ENCODE data around the gene TIAM1.

TIAM1 gene

DNA sequence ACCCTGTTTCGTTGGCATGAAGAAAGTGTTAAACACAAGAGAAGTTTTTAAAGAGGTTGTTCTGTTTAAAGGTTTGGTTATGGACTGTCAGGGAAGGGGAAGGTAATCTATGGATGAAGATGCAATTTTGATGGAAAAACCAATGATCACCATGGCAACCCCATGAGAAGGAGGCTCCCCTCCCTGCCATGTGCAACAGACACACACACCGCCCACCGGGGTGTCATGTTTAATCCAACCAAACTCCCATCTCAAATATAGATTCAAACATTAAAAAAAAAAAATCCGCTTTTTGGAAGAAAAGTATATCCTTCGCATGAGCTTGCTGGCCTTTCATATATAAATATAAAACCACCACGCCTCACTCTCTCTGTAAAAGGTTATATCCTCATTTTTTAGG is 224.9 kb downstream of the TIAM1 start:
- no peak for FAIRE-seq

DNA sequence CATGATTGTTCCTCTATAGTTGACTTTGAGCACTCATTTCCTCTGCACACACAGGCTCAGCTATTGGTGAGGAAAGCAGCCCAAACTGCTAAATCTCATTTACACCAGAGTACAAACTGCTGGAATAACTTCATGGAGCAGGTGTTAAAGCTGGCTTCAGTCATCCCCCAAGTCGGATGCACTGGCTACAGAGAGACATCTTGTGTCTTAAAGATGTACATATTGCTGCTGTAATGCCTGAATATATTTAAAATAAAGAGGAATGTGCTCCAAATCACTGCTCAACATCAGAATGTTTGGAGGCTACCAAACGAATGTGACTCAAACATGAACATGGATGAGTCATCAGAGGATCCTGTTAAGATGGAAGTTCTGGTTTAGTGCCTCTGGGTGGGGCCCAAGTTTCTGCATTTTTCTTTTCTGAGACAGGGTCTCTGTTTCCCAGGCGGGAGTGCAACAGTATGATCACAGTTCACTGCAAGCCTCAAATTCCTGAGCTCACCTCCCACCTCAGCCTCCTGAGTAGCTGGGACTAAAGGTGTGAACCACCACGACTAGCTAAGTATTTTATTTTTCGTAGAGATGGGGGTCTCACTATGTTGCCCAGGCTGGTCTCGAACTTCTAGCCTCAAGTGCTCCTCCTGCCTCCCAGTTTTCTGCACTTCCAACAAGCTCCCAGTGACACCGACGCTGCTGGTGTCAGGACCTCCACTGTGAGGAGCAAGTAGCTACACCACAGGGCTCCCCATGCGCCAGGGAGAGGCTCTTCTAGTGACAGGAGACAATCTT is 226.7 kb downstream of the TIAM1 start:
- no peak for FAIRE-seq

DNA sequence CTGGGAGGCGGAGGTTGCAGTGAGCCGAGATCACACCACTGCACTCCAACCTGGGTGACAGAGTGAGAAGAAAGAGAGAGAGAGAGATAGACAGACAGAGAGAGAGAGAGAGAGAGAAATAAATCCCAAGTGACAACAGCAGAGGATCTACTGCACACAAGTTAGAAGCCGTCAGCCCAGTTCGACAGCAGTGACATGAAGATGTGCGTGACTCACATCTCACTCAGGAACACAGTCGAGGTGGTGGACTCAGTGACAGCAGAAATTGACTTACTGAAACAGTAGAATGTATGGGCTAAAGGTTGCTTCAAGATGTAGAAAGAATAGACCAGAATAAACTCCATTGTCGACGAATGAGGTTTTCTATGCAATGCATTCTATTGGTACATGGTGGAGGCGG is 228.8 kb downstream of the TIAM1 start:
- no peak for FAIRE-seq

- no peak for FAIRE-seq
Observed at GRCh38 chr21:31111093-31111492, 233.0 kb downstream of the TIAM1 start.

- no peak for FAIRE-seq
Observed at GRCh38 chr21:31110430-31110829, 233.6 kb downstream of the TIAM1 start.

DNA sequence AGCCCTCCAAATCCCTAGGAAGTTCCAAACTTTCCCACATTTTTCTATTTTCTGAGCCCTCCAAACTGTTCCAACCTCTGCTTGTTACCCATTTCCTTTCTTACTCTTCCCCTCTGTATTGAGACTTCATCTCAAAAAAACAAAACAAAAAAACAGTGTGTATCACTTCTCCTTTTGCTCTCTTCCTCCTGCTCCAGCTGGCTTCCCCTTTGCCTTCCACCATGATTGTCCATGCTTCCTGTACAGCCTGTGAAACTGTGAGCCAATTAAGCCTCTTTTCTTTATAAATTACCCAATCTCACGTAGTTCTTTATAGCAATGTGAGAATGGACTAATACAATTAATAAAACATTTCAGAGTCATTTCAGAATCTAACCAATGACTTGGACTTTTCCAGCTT is 236.2 kb downstream of the TIAM1 start:
- FAIRE-seq = no peak

DNA sequence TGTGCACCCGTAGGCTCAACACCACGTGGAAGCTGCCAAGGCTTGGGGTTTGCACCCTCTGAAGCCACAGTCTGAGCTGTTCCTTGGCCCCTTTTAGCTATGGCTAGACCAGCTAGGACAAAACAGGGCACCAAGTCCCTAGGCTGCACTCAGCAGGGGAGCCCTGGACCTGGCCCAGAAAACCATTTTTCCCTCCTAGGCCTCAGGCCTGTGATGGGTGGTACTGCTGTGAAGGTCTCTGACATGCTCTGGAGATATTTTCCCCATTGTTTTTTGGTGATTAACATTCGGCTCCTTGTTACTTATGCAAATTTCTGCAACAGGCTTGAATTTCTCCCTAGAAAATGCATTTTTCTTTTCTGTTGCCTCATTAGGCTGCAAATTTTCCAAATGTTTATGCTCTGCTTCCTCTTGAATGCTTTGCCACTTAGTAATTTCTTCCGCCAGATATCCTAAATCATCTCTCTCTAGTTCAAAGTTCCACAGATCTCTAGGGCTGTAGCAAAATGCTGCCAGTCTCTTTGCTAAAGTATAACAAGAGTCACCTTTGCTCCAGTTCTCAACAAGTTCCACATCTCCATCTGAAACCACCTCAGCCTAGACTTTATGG is 236.8 kb downstream of the TIAM1 start:
- FAIRE-seq = no peak

DNA sequence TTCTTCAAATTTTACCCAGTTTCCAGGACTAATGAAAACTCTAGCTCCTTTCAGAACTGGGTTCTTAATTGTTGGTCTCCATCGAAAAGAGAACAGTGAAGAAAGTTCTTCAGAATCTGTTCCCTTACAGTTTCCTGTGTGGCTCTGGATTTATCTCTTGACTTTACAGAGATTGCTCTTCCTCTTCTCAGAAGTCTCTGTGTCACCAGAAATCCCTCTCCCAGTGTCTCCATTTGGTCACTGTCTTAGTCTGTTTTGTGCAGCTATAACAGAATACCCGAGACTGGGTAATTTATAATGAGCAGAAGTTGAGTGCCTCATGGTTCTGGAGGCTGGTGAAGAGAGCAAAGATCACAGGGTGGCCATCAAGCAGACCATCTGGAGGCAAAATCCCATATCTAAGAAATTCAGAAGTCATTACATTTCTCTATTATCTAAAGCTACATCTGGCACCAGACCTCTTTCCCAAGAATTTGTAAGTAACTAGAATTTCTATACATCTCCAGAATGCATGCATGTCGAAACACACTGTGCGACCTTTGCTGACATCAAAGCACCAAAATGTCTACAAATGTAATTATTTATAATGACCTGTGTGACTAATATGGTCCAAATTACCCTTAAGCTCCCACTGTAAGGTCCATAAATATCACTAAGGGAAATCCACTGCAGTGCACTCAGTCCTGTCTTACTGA is 240.3 kb downstream of the TIAM1 start:
- FAIRE-seq = no peak

DNA sequence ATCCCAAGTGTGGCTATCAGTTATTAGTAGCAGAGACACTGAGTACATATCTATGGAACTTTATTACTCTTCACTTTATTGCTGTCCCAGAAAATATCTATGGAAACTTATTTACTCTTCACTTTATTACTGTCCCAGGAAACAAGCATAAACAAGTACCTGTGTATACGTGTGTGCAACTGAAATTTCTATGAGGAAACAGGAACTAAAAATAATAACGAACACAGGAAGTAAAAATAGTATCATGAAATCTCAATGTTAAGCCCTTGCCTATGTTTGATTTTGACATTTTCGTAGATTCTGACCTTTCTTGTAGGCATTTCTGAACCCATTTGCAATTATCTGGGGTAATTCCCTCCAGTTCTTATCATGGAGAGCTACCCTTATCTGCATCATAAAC is 240.9 kb downstream of the TIAM1 start:
- FAIRE-seq = no peak

DNA sequence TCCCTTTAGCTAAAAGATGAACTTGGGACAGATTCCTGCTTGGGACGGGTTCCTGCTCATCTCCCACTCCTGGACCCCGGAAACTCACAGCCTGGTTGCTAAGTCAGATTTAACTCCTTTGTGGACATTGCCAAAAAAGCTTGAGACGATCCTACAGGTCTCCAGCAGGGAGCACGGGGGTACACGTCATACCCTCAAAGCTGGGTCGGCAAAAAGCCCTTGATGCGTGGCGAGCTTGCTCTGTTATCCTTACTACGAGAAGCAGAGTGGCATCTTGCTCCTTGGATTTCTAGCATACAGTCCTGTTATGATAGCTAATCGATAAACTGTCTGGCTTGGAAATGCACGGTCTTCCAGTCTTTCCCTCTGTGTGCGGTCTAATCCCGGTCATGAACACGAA is 244.9 kb downstream of the TIAM1 start:
- FAIRE-seq = no peak

- no peak for FAIRE-seq
Observed at GRCh38 chr21:31098576-31099005, 245.5 kb downstream of the TIAM1 start.

DNA sequence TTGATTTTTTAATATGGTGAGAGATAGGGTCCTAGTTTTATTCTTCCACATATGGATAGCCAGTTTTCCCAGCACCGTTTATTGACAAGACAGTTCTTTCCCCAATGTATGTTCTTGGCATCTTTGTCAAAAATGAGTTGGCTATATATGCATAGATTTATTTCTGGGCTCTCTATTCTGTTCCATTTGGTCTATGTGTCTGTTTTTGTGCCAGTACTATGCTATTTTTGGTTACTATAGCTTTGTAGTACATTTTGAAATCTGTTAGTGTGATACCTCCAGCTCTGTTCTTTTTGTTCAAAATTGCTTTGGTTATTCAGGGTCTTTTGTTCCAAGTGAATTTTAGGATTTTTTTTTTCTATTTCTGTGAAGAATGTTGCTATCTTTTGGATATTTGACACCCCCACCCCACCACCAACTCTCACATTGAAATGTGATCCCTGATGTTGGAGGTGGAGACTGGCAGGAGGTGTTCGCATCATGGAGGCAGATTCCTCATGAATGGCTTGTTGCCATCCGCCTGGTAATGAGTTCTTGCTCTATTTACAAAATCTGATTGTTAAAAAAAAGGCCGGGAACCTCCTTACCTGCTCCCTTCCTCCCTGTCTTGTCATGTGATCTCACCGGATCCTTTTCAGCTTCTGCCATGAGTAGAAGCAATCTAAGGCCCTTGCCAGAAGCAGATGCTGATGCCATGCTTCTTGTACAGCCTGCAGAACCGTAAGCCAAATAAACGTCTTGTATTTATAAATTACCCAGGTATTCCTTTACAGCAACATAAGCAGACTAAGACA is 251.0 kb downstream of the TIAM1 start:
- FAIRE-seq = no peak

GRCh38 chr21:31090376-31090775 is 253.7 kb downstream of the TIAM1 start:
- FAIRE-seq = no peak

DNA sequence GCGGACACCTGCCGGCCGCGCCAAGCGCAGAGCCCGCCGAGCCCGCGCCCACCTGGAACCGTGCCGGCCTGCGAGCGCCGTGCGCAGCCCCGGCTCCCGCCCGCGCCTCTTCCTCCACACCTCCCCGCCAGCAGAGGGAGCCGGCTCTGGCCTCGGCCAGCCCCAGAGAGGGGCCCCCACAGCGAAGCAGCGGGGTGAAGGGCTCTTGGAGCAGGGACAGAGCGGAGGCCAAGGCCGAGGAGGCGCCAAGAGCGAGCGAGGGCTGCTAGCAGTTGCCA is 255.6 kb downstream of the TIAM1 start:
- no peak for FAIRE-seq

DNA sequence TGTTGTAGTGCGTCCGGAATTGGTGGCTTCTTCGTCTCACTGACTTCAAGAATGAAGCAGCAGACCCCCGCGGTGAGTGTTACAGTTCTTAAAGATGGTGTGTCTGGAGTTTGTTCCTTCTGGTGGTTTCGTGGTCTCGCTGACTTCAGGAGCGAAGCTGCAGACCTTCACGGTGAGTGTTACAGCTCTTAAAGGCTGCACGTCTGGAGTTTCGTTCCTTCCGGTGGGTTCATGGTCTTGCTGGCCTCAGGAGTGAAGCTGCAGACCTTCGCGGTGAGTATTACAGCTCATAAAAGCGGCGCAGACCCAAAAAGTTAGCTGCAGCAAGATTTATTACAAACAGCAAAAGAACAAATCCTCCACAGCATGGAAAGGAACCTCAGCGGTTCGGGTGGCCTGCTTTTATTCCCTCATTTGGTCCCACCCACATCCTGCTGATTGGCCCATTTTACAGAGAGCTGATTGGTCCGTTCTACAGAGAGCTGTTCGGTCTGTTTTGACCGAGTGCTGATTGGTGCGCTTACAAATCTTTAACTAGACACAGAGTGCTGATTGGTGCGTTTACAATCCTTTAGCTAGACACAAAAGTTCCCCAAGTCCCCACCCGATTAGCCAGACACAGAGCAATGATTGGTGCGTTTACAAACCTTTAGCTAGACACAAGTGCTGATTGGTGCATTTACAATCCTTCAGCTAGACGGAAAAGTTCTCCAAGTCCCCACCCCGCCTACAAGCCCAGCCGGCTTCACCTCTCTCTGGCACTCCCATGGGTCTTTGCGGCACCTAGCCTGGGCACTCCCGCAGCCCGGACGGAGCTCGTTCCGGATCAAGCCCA is 256.2 kb downstream of the TIAM1 start:
- FAIRE-seq = no peak

GRCh38 chr21:31084689-31085088 is 259.4 kb downstream of the TIAM1 start:
- no peak for FAIRE-seq

GRCh38 chr21:31078796-31079195 is 265.3 kb downstream of the TIAM1 start:
- FAIRE-seq = no peak

DNA sequence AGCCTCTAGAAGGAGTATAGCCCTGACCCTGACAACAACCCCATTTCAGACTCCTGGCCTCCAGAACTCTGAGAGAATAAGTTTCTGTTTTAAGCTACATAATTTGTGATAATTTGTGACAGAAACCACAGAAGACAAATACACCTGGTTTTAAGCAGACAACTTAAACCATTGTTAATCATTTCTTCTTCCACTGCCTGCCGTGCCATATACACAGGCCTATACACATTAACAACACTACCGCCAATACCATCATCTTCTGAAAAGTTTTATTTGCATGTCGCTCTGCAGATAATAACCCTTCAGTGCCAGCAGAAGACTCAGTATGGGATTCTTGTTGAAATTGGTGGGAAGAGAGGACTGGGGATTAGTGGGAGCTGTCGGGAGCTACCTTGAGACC is 265.8 kb downstream of the TIAM1 start:
- no peak for FAIRE-seq

GRCh38 chr21:31075848-31076247 is 268.2 kb downstream of the TIAM1 start:
- FAIRE-seq = no peak

GRCh38 chr21:31072533-31072932 is 271.5 kb downstream of the TIAM1 start:
- FAIRE-seq = no peak

All from G401.6 (cell line).